Prostate gland (tissue), 2 donors: ENCODE data around the gene CMTM1. TPM values are rescaled to one million over a fixed set of nuclear protein-coding genes. Genes with fewer than 3 reads are reported as not detected.

Experiments
- DNase-seq: peaks from one replicate; pipeline ENCODE4 v3.0.0-alpha.2; 2019; ENCODE audit warnings: low spot score
- H3K27ac ChIP-seq, 2 donors: fragments of 200-600 bp; sonication (generic); 2 replicates each; pipeline ENCODE4 v1.5.1; 2017 to 2019
- H3K27me3 ChIP-seq: fragments of 200-600 bp; sonication (generic); replicated peaks from 2 replicates; pipeline ENCODE4 v1.5.1; 2019; ENCODE audit not compliant: insufficient read depth
- H3K36me3 ChIP-seq, 2 donors: fragments of 200-600 bp; sonication (generic); 1 replicate in 1 of 2; 2 replicates in 1 of 2; pipeline versions ENCODE4 v1.5.1 to v1.8.1; 2017 to 2019
- H3K4me1 ChIP-seq: fragments of 200-600 bp; sonication (generic); replicated peaks from 2 replicates; pipeline ENCODE4 v1.5.1; 2019
- H3K4me3 ChIP-seq, 2 donors: fragments of 200-600 bp; sonication (generic); 2 replicates each; pipeline ENCODE4 v1.5.1; 2017 to 2019
- H3K9me3 ChIP-seq: fragments of 200-600 bp; sonication (generic); 2 replicates; pipeline ENCODE4 v1.5.1; 2017
- POLR2A ChIP-seq: fragments of 450-650 bp; IDR thresholded peaks from one replicate; pipeline ENCODE4 v1.6.1; 2016; ENCODE audit warnings: antibody characterized with exemption, mild to moderate bottlenecking
- POLR2AphosphoS5 ChIP-seq: sonication (generic); formaldehyde crosslinking; IDR thresholded peaks from one replicate; pipeline ENCODE4 v1.6.1; 2017; ENCODE audit warnings: antibody characterized with exemption
- WGBS: methylation state at CpG from one replicate; pipeline ENCODE4 v1.1.5; 2018; 5-methylcytosine and 5-hydroxymethylcytosine counted together
- intact Hi-C: fragments of 100-400 bp; cut with DNase I; formaldehyde crosslinking; loops from one replicate; pipeline ENCODE4 v1.14.2; 2022
- total RNA-seq, 2 donors: library from RNA; depleted of rRNA; stranded (reverse); fragments of >200 nt; gene quantifications; one replicate each; pipeline ENCODE4 v1.1.0, GENCODE V29; 2016
- TF ChIP-seq, protein P1 (sequence below), 4 experiments: fragments of 200-600 bp in 2 of 4; fragments of 450-650 bp in 2 of 4; sonication (generic) in 2 of 4; IDR thresholded peaks; 1 replicate in 3 of 4; 2 replicates in 1 of 4; pipeline ENCODE4 v1.5.1; 2016 to 2019; ENCODE audit warnings: antibody characterized with exemption in 4 of 4, mild to moderate bottlenecking in 2 of 4, moderate library complexity in 2 of 4

Gene CMTM1
- total RNA-seq, 2 donors from 2014 or later: 1.5 to 2.6 TPM

DNA sequence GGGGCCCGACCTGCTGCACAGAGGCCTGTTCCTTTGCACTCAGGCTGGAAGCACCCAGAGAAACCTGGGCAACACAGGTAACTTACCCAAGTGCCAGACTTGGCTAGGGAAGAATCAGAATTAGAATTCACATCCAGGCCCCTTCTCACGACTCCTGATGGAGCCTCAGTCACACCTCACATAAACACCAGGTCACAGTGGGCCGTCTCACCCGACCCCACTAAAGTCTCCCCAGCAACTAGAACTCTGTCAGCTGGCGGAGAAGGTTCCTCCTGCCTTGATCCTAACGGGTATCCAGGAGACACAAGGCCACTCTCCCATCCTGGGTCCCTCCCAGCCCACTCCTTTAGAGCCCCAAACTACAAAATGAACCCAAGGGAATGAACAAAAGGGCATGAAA, 22.7 kb upstream of the CMTM1 start:
- intact Hi-C loops: no loop called here
- WGBS: 79% methylated on average over 5 of the region's 6 CpGs
- no peak overlapping the region for H3K4me3 ChIP-seq
- H3K9me3 ChIP-seq: no peaks in the 10 kb centered on the region
- no peaks in the 10 kb centered on the region for H3K27me3 ChIP-seq
- TF ChIP-seq POLR2AphosphoS5: no peak
- TF ChIP-seq, protein P1, sequence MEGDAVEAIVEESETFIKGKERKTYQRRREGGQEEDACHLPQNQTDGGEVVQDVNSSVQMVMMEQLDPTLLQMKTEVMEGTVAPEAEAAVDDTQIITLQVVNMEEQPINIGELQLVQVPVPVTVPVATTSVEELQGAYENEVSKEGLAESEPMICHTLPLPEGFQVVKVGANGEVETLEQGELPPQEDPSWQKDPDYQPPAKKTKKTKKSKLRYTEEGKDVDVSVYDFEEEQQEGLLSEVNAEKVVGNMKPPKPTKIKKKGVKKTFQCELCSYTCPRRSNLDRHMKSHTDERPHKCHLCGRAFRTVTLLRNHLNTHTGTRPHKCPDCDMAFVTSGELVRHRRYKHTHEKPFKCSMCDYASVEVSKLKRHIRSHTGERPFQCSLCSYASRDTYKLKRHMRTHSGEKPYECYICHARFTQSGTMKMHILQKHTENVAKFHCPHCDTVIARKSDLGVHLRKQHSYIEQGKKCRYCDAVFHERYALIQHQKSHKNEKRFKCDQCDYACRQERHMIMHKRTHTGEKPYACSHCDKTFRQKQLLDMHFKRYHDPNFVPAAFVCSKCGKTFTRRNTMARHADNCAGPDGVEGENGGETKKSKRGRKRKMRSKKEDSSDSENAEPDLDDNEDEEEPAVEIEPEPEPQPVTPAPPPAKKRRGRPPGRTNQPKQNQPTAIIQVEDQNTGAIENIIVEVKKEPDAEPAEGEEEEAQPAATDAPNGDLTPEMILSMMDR (IDR thresholded peaks at IDR 0.05): no peak
- no peak for TF ChIP-seq POLR2A
- no peaks in the 10 kb centered on the region for H3K4me1 ChIP-seq
- no peaks in the 10 kb centered on the region for H3K36me3 ChIP-seq
- H3K27ac ChIP-seq: no peak overlapping the region
- DNase-seq: no peak

DNA sequence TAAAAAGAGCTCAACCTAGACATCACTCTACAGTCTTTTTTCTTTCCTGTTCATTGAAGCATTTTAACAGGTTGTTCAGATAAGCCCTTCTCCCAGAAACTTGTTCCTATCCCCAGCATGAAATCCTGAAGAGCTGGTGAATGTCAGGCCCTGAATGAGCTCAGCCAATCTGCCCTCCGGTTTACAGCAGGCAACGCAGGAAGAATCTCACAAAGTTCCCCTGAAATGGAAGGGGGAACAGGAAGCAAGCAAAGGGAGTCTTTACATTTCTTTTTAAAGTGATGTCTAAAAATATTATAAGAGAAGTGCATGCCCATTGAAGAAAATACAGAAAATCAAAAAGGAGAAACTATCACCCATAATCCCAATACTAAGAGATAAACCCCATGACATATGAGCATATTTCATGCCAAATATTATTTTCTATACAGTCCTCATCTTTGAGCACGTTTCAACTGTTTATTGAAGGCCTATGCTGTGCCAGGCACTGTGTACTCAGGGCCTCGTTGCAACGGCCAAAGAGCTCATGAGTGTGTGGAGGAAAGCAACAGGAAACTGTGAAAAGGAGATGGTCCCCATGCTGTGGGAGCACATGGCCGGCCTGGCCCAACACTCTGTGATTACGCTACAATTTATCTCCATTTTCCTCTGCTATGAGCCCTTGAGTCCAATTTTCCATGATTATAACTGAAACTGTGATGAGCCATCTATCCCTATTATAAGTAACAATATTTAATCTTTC, 22.1 kb upstream of the CMTM1 start:
- no peaks in the 10 kb centered on the region for H3K27me3 ChIP-seq
- intact Hi-C loops: no loop called here
- no peak overlapping the region for H3K27ac ChIP-seq
- DNase-seq: no peak
- no peaks in the 10 kb centered on the region for H3K4me1 ChIP-seq
- TF ChIP-seq, protein P1 (IDR thresholded peaks at IDR 0.05): no peak
- TF ChIP-seq POLR2A (no peak), POLR2AphosphoS5 (no peak)
- no peak overlapping the region for H3K4me3 ChIP-seq
- H3K9me3 ChIP-seq: no peaks in the 10 kb centered on the region
- 64% methylated on average over 7 of the region's 7 CpGs for WGBS
- H3K36me3 ChIP-seq: no peaks in the 10 kb centered on the region

DNA sequence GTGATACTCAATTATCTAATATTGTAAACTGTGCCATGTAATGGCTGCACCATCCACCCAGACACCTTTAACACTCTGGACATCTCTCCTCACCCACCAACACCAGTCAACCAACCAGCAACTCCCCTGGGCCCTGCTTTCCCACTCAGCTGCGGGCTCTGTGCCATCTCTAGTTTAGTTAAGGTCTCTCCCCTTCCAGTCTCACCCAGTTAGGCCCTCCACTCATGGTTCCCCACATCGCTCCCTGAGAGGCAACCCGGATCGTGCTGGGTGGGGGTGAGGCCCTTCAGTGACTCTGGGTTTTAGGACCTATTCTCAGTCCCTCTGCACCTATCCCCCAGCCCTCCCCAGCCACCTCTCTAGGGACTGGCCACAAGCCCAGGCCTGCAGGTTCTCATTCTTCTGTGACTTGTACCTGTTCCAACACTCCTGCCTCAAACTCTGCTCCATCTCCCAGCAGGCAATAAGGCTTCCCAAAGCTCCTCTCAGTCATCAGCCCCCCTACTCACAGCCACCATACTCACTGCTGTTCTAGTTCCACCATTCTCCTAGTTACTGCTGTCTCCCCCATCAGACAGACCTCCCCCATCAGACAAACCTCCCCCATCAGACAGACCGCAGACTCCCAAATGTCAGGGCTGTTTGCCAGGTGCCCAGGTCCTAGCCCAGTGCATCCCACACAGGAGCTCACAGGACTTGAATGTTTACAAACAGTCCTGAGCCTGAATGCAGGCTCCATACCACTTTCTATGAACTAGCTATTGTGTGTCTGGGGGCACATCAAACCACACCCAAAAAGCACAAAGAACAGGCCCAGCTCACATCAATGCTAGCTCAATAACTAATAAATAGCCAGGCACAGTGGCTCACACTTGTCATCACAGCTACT, 18.9 kb upstream of the CMTM1 start:
- 84% methylated on average over 5 of the region's 5 CpGs for WGBS
- Histone ChIP-seq H3K27ac (no peak overlapping the region), H3K36me3 (no peaks in the 10 kb centered on the region), H3K9me3 (no peaks in the 10 kb centered on the region), H3K4me3 (no peak overlapping the region), H3K27me3 (no peaks in the 10 kb centered on the region), H3K4me1 (no peaks in the 10 kb centered on the region)
- TF ChIP-seq POLR2A (no peak), POLR2AphosphoS5 (no peak)
- TF ChIP-seq, protein P1 (IDR thresholded peaks at IDR 0.05): no peak
- DNase-seq: no peak
- intact Hi-C loops: no loop called here

DNA sequence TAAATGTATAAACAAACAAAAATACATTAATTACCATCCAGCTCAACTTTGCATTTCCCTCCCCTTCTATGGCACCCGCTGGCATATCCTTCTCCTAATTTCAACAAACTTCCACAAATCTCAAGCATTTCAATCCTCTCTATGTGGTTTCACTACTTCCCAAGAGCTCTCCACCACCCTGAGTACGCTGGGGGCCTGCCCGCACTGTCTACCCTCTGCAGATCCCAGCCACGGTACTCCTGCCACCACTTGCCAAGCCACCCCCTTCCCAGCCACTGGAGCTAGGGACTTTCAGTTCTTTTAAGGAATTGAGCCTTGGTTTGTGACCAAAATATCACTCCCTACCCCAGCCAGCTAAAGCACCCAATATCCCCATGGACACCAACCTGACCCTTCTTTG, 18.2 kb upstream of the CMTM1 start:
- Histone ChIP-seq H3K9me3 (no peaks in the 10 kb centered on the region), H3K4me1 (no peaks in the 10 kb centered on the region), H3K27ac (peak overlapping the region in 1 of 2 donors; percentile 93), H3K4me3 (no peak overlapping the region), H3K27me3 (no peaks in the 10 kb centered on the region), H3K36me3 (no peaks in the 10 kb centered on the region)
- TF ChIP-seq, protein P1 (IDR thresholded peaks at IDR 0.05): no peak
- TF ChIP-seq POLR2A (no peak), POLR2AphosphoS5 (no peak)
- 82% methylated on average over 4 of the region's 4 CpGs for WGBS
- no peak for DNase-seq
- intact Hi-C loops: no loop called here
